Fibroblast of lung (primary cell): ENCODE results near the gene ITGAD. TPM values are rescaled to one million over a fixed set of nuclear protein-coding genes. Genes with fewer than 3 reads are reported as not detected.

Source experiments
- DNase-seq, 2 donors: peaks; one replicate each; pipeline versions ENCODE4 v3.0.0 to v3.0.0-alpha.2; 2010; ENCODE audit warnings: low read depth in 2 of 2
- H2AFZ ChIP-seq: 2 replicates; pipeline ENCODE4 v1.5.1; 2012; ENCODE audit warnings: low read length, control low read depth, inconsistent platforms
- H3K27ac ChIP-seq: 2 replicates; pipeline ENCODE4 v1.5.1; 2011; ENCODE audit warnings: low read length, control low read depth; ENCODE audit not compliant: insufficient read depth
- H3K27me3 ChIP-seq: 2 replicates; pipeline ENCODE4 v1.5.1; 2011; ENCODE audit warnings: mild to moderate bottlenecking, low read length; ENCODE audit not compliant: control insufficient read depth, insufficient read depth
- H3K36me3 ChIP-seq: 2 replicates; pipeline ENCODE4 v1.5.1; 2011; ENCODE audit warnings: low read length; ENCODE audit not compliant: control insufficient read depth, insufficient read depth
- H3K4me1 ChIP-seq: 2 replicates; pipeline ENCODE4 v1.5.1; 2011; ENCODE audit warnings: low read length; ENCODE audit not compliant: control insufficient read depth, insufficient read depth; ENCODE audit errors: extremely low read depth
- H3K4me2 ChIP-seq: 2 replicates; pipeline ENCODE4 v1.5.1; 2011; ENCODE audit warnings: low read length, control low read depth; ENCODE audit not compliant: insufficient read depth; ENCODE audit errors: extremely low read depth
- H3K4me3 ChIP-seq, 4 experiments: fragments of 200-600 bp in 1 of 4; sonication (generic) in 1 of 4; replicated peaks in 1 of 4; 2 replicates each; pipeline ENCODE4 v1.5.1; 2011 to 2016; ENCODE audit warnings: low read length in 4 of 4, low read depth in 3 of 4, mild to moderate bottlenecking in 3 of 4, control low read depth in 2 of 4, inconsistent platforms in 1 of 4, mixed read lengths in 1 of 4; ENCODE audit not compliant: insufficient read depth in 1 of 4; ENCODE audit errors: control extremely low read depth in 1 of 4
- H3K79me2 ChIP-seq: 2 replicates; pipeline ENCODE4 v1.5.1; 2012; ENCODE audit warnings: mild to moderate bottlenecking, low read length, inconsistent platforms; ENCODE audit not compliant: control insufficient read depth, insufficient read depth
- H3K9ac ChIP-seq: 2 replicates; pipeline ENCODE4 v1.5.1; 2011; ENCODE audit warnings: mild to moderate bottlenecking, low read length, control low read depth; ENCODE audit not compliant: insufficient read depth
- H3K9me3 ChIP-seq: 2 replicates; pipeline ENCODE4 v1.5.1; 2012; ENCODE audit warnings: low read depth, low read length; ENCODE audit not compliant: control insufficient read depth, insufficient read depth
- H4K20me1 ChIP-seq: 2 replicates; pipeline ENCODE4 v1.5.1; 2011; ENCODE audit warnings: low read length; ENCODE audit not compliant: control insufficient read depth, insufficient read depth; ENCODE audit errors: extremely low read depth
- EZH2 ChIP-seq: IDR thresholded peaks from 2 replicates; pipeline ENCODE4 v1.5.1; 2012; ENCODE audit warnings: low read length, control low read depth, mild to moderate bottlenecking; ENCODE audit errors: missing control alignments
- polyA plus RNA-seq, 2 donors: library from polyadenylated mRNA; depleted of rRNA in 1 of 2; stranded (reverse) in 1 of 2; unstranded in 1 of 2; fragments of >200 nt; gene quantifications; 2 replicates each; pipeline ENCODE4 v1.2.1, GENCODE V29; 2011 to 2012; ENCODE audit warnings: missing spikeins in 1 of 2
- total RNA-seq: library from RNA; depleted of rRNA; stranded (reverse); fragments of >200 nt; gene quantifications from 2 replicates; pipeline ENCODE4 v1.2.1, GENCODE V29; 2014
- TF ChIP-seq, protein P1 (sequence below), 2 donors: IDR thresholded peaks in 1 of 2; conservative IDR thresholded peaks in 1 of 2; 1 replicate in 1 of 2; 2 replicates in 1 of 2; pipeline ENCODE4 v1.5.1; 2011 to 2012; ENCODE audit warnings: low read length in 2 of 2, control low read depth in 1 of 2, inconsistent platforms in 1 of 2, low read depth in 1 of 2, mild to moderate bottlenecking in 1 of 2

The ITGAD gene
- total and polyA plus RNA-seq, 2 donors (not counting 1 experiment from before 2014, with no cell fraction given) = not detected

DNA sequence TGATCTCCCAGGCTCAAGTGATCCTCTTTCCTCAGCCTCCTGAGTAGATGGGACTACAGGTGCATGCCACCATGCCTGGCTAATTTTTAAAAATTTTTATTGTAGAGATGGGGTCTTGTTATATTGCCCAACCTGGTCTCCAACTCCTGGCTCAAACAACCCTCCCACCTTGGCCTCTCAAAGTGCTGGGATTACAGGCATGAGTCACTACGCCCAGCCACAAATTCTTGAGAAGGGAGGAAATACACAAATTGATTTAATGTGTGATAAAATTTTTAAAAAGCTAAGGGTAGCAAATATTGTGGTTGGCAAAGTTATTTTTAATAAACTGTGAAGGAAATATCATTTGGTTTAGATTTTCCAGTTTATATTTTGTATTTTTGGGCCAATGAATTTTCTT is 9.6 kb downstream of the ITGAD start:
- no peak overlapping the region for H3K9ac ChIP-seq
- H3K27ac ChIP-seq = no peak overlapping the region
- H3K4me2 ChIP-seq = no peak overlapping the region
- no peak overlapping the region for H3K4me3 ChIP-seq
- H3K36me3 ChIP-seq = no peaks in the 10 kb centered on the region
- H3K27me3 ChIP-seq = no peaks in the 10 kb centered on the region
- no peak overlapping the region for H2AFZ ChIP-seq
- no peaks in the 10 kb centered on the region for H3K9me3 ChIP-seq
- H3K79me2 ChIP-seq = no peaks in the 10 kb centered on the region
- no peaks in the 10 kb centered on the region for H4K20me1 ChIP-seq
- no peaks in the 10 kb centered on the region for H3K4me1 ChIP-seq
- peak in 1 of 2 donors; percentile 4 for DNase-seq
- TF ChIP-seq EZH2 = no peak
- TF ChIP-seq, protein P1, sequence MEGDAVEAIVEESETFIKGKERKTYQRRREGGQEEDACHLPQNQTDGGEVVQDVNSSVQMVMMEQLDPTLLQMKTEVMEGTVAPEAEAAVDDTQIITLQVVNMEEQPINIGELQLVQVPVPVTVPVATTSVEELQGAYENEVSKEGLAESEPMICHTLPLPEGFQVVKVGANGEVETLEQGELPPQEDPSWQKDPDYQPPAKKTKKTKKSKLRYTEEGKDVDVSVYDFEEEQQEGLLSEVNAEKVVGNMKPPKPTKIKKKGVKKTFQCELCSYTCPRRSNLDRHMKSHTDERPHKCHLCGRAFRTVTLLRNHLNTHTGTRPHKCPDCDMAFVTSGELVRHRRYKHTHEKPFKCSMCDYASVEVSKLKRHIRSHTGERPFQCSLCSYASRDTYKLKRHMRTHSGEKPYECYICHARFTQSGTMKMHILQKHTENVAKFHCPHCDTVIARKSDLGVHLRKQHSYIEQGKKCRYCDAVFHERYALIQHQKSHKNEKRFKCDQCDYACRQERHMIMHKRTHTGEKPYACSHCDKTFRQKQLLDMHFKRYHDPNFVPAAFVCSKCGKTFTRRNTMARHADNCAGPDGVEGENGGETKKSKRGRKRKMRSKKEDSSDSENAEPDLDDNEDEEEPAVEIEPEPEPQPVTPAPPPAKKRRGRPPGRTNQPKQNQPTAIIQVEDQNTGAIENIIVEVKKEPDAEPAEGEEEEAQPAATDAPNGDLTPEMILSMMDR (conservative IDR thresholded peaks at IDR 0.05 in 1 of 2, IDR thresholded peaks at IDR 0.05 in 1 of 2; ENCODE audit: low read depth in 1 of 2, low read length in 2 of 2) = no peak

GRCh38 chr16:31403590-31404352 is 10.6 kb downstream of the ITGAD start:
- Histone ChIP-seq H3K4me3 (peak overlapping the region in 1 of 4 experiments; percentile 17), H4K20me1 (no peaks in the 10 kb centered on the region), H3K36me3 (no peaks in the 10 kb centered on the region), H3K27me3 (no peaks in the 10 kb centered on the region), H3K9me3 (no peaks in the 10 kb centered on the region), H3K27ac (no peak overlapping the region), H3K4me1 (no peaks in the 10 kb centered on the region), H3K9ac (no peak overlapping the region), H2AFZ (no peak overlapping the region), H3K79me2 (no peaks in the 10 kb centered on the region), H3K4me2 (no peak overlapping the region)
- no peak for DNase-seq
- TF ChIP-seq, protein P1 (conservative IDR thresholded peaks at IDR 0.05 in 1 of 2, IDR thresholded peaks at IDR 0.05 in 1 of 2; ENCODE audit: low read depth in 1 of 2, low read length in 2 of 2) = no peak
- no peak for TF ChIP-seq EZH2

- TF ChIP-seq EZH2 = no peak
- TF ChIP-seq, protein P1 (conservative IDR thresholded peaks at IDR 0.05 in 1 of 2, IDR thresholded peaks at IDR 0.05 in 1 of 2; ENCODE audit: low read depth in 1 of 2, low read length in 2 of 2) = no peak
- Histone ChIP-seq H3K27me3 (no peaks in the 10 kb centered on the region), H4K20me1 (no peaks in the 10 kb centered on the region), H3K4me1 (no peaks in the 10 kb centered on the region), H3K9me3 (no peaks in the 10 kb centered on the region), H3K79me2 (no peaks in the 10 kb centered on the region), H3K4me3 (peak overlapping the region in 1 of 4 experiments; percentile 17), H3K36me3 (no peaks in the 10 kb centered on the region), H3K9ac (no peak overlapping the region), H3K4me2 (no peak overlapping the region), H3K27ac (no peak overlapping the region), H2AFZ (no peak overlapping the region)
- DNase-seq = peak in 1 of 2 donors; percentile 4
Observed at GRCh38 chr16:31404353-31405064, 11.4 kb downstream of the ITGAD start.
